NB4 (cell line): ENCODE measurements around the gene FKBP15.

ENCODE experiments used
- TF ChIP-seq, protein P1 (sequence below): IDR thresholded peaks from one replicate; pipeline ENCODE4 v1.5.1; 2012; ENCODE audit warnings: low read depth, low read length
- TF ChIP-seq, protein P2 (sequence below): IDR thresholded peaks from 2 replicates; pipeline ENCODE4 v1.6.1; 2011; ENCODE audit warnings: low read depth, low read length

DNA sequence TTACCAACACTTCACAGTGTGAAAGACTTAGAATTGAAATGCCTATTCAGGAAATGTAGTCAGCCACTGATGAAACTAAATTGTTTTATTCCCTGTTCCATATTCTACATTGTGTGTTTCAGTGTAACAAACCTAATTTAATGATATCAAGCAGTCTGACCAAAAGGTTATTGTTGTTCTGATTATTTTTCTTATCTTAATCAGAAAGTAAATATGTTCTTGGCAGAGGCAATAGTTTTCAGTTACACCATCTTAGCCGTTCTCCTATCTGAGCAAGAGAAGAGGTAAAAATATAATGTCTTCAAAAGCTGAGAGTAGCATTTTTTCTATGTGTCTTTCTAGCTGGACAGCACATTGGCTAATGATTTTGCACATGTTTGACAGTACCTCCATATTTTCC, 37.2 kb upstream of the FKBP15 start:
- TF ChIP-seq, protein P1, sequence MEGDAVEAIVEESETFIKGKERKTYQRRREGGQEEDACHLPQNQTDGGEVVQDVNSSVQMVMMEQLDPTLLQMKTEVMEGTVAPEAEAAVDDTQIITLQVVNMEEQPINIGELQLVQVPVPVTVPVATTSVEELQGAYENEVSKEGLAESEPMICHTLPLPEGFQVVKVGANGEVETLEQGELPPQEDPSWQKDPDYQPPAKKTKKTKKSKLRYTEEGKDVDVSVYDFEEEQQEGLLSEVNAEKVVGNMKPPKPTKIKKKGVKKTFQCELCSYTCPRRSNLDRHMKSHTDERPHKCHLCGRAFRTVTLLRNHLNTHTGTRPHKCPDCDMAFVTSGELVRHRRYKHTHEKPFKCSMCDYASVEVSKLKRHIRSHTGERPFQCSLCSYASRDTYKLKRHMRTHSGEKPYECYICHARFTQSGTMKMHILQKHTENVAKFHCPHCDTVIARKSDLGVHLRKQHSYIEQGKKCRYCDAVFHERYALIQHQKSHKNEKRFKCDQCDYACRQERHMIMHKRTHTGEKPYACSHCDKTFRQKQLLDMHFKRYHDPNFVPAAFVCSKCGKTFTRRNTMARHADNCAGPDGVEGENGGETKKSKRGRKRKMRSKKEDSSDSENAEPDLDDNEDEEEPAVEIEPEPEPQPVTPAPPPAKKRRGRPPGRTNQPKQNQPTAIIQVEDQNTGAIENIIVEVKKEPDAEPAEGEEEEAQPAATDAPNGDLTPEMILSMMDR = no peak
- TF ChIP-seq, protein P2, sequence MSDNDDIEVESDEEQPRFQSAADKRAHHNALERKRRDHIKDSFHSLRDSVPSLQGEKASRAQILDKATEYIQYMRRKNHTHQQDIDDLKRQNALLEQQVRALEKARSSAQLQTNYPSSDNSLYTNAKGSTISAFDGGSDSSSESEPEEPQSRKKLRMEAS = no peak
